HFF-Myc (cell line): ENCODE data around the gene NRM.

Source experiments
- DNase-seq: peaks from one replicate; pipeline ENCODE4 v3.0.0-alpha.2; 2011; ENCODE audit warnings: low read depth; ENCODE audit errors: extremely low read depth
- H3K4me3 ChIP-seq: replicated peaks from 2 replicates; pipeline ENCODE4 v1.5.1; 2011; ENCODE audit warnings: low read depth, mild to moderate bottlenecking, control low read depth, low read length
- CTCF ChIP-seq: IDR thresholded peaks from 2 replicates; pipeline ENCODE4 v1.5.1; 2012; ENCODE audit warnings: mild to moderate bottlenecking, low read depth, low read length, control low read depth; ENCODE audit errors: missing control alignments

Gene NRM

GRCh38 chr6:30685157-30686008 is 5.4 kb downstream of the NRM start:
- peak overlapping the region; percentile 79 for H3K4me3 ChIP-seq
- TF ChIP-seq CTCF = peak; percentile 27
- DNase-seq = no peak

GRCh38 chr6:30684386-30685156 is 6.2 kb downstream of the NRM start:
- no peak for DNase-seq
- no peak for TF ChIP-seq CTCF
- H3K4me3 ChIP-seq = peak overlapping the region; percentile 79

- no peak for TF ChIP-seq CTCF
- DNase-seq = no peak
- peak overlapping the region; percentile 79 for H3K4me3 ChIP-seq
These were observed 6.8 kb downstream of the NRM start for GRCh38 chr6:30683980-30684338.

GRCh38 chr6:30683183-30683979 is 7.4 kb downstream of the NRM start:
- DNase-seq = no peak
- TF ChIP-seq CTCF = no peak
- H3K4me3 ChIP-seq = peak overlapping the region; percentile 79

GRCh38 chr6:30682143-30683117 is 8.4 kb downstream of the NRM start:
- no peak for TF ChIP-seq CTCF
- peak overlapping the region; percentile 79 for H3K4me3 ChIP-seq
- peak; percentile 59 for DNase-seq

GRCh38 chr6:30681766-30682142 is 9.0 kb downstream of the NRM start:
- TF ChIP-seq CTCF = no peak
- peak overlapping the region; percentile 79 for H3K4me3 ChIP-seq
- no peak for DNase-seq
